Gastrocnemius medialis (tissue), 4 donors: ENCODE results near the gene TSPAN16. TPM values are rescaled to one million over a fixed set of nuclear protein-coding genes. Genes with fewer than 3 reads are reported as not detected.
A peak's percentile ranks its signal among the peaks of the same experiment; 100 is the strongest.

ENCODE experiments used
- ATAC-seq, 2 donors: fragments of 150-250 bp; one replicate each; pipeline ENCODE4 v1.9.1; 2016
- DNase-seq, 2 donors: peaks; one replicate each; pipeline ENCODE4 v3.0.0-alpha.2; 2019
- H3K27ac ChIP-seq, 4 donors: fragments of 200-600 bp; sonication (generic); 1 replicate in 1 of 4; 2 replicates in 3 of 4; pipeline ENCODE4 v1.5.1; 2016 to 2018; ENCODE audit warnings: mild to moderate bottlenecking in 2 of 4, moderate library complexity in 1 of 4
- H3K27me3 ChIP-seq, 3 donors: fragments of 200-600 bp; sonication (generic) in 2 of 3; 1 replicate in 1 of 3; 2 replicates in 2 of 3; pipeline versions ENCODE4 v1.5.1 to v1.6.0; 2016 to 2019; ENCODE audit warnings: mild to moderate bottlenecking in 1 of 3, moderate library complexity in 1 of 3
- H3K36me3 ChIP-seq, 2 donors: fragments of 200-600 bp; sonication (generic) in 1 of 2; one replicate each; pipeline ENCODE4 v1.5.1; 2017 to 2018
- H3K4me1 ChIP-seq, 2 donors: fragments of 200-600 bp; sonication (generic) in 1 of 2; one replicate each; pipeline ENCODE4 v1.5.1; 2016 to 2017; ENCODE audit warnings: mild to moderate bottlenecking in 2 of 2
- H3K4me3 ChIP-seq, 4 donors: fragments of 200-600 bp; sonication (generic) in 3 of 4; 1 replicate in 1 of 4; 2 replicates in 3 of 4; pipeline ENCODE4 v1.5.1; 2016 to 2019; ENCODE audit warnings: mild to moderate bottlenecking in 2 of 4
- H3K9me3 ChIP-seq, 3 donors: fragments of 200-600 bp; sonication (generic) in 2 of 3; 1 replicate in 1 of 3; 2 replicates in 2 of 3; pipeline ENCODE4 v1.5.1; 2016 to 2019
- CTCF ChIP-seq, 5 experiments: fragments of 450-650 bp in 3 of 5; fragments of 200-600 bp in 2 of 5; sonication (generic) in 2 of 5; IDR thresholded peaks in 4 of 5; conservative IDR thresholded peaks in 1 of 5; 1 replicate in 4 of 5; 2 replicates in 1 of 5; pipeline ENCODE4 v1.5.1; 2016 to 2019; ENCODE audit warnings: antibody characterized with exemption in 5 of 5, mild to moderate bottlenecking in 3 of 5, moderate library complexity in 3 of 5
- POLR2A ChIP-seq, 2 donors: fragments of 450-650 bp; IDR thresholded peaks; one replicate each; pipeline ENCODE4 v1.6.1; 2017; ENCODE audit warnings: antibody characterized with exemption in 2 of 2, mild to moderate bottlenecking in 2 of 2, moderate library complexity in 2 of 2
- in situ Hi-C, 4 donors: fragments of 200-750 bp; cut with MboI; loops; one replicate each; pipeline versions ENCODE4 v1.15.0 to v1.8.0; 2017; ENCODE audit warnings: low sequenced_read_pairs in 4 of 4
- intact Hi-C: fragments of 100-400 bp; cut with DNase I; formaldehyde crosslinking; loops from one replicate; pipeline ENCODE4 v1.15.1; 2023; ENCODE audit warnings: low total_unique reads
- total RNA-seq, 4 donors: library from RNA; depleted of rRNA; stranded (reverse); fragments of >200 nt; gene quantifications; one replicate each; pipeline versions ENCODE4 v1.1.0 to v1.2.3, GENCODE V29; 2016

The TSPAN16 gene
- total RNA-seq, 4 donors from 2014 or later: not detected

GRCh38 chr19:11355160-11356073 lies 59.5 kb downstream of the TSPAN16 start, which contains the start of gene PLPPR2:
TSS of gene PLPPR2 (plus strand) at chr19:11355432. CDS start at chr19:11357674, 2,242 bp downstream.
- DNase-seq: peak; percentile 80 to 87
- Histone ChIP-seq H3K4me3 (peak within 1 kb of the TSS; percentile 67 to 91 (median 78)), H3K9me3 (no peaks in the 10 kb centered on the region), H3K27me3 (no peaks in the 10 kb centered on the region), H3K36me3 (peaks cover 0 to 6% of the 10 kb centered on the region in 2 donors), H3K27ac (peak within 1 kb of the TSS; percentile 74 to 83 (median 78)), H3K4me1 (peaks cover 0 to 7% of the 10 kb centered on the region in 2 donors)
- intact Hi-C loops: no loop called here
- TF ChIP-seq CTCF (IDR thresholded peaks at IDR 0.05 in 4 of 5, conservative IDR thresholded peaks at IDR 0.05 in 1 of 5) (no peak), POLR2A (IDR thresholded peaks at IDR 0.05) (peak; percentile 67 to 68)
- in situ Hi-C loops: no loop called here
- ATAC-seq: peak; percentile 93 to 95

GRCh38 chr19:11356074-11356397 lies 60.1 kb downstream of the TSPAN16 start:
- Histone ChIP-seq H3K4me3 (peak overlapping the region; percentile 67 to 91 (median 78)), H3K36me3 (peaks cover 0 to 6% of the 10 kb centered on the region in 2 donors), H3K27ac (peak overlapping the region in 1 of 4 donors; percentile 76), H3K4me1 (peaks cover 0 to 7% of the 10 kb centered on the region in 2 donors), H3K27me3 (no peaks in the 10 kb centered on the region), H3K9me3 (no peaks in the 10 kb centered on the region)
- in situ Hi-C loops: no loop called here
- no peak for ATAC-seq
- DNase-seq: no peak
- TF ChIP-seq CTCF (IDR thresholded peaks at IDR 0.05 in 4 of 5, conservative IDR thresholded peaks at IDR 0.05 in 1 of 5) (no peak), POLR2A (IDR thresholded peaks at IDR 0.05) (no peak)
- intact Hi-C loops: no loop called here

- TF ChIP-seq POLR2A (IDR thresholded peaks at IDR 0.05) (no peak), CTCF (IDR thresholded peaks at IDR 0.05 in 4 of 5, conservative IDR thresholded peaks at IDR 0.05 in 1 of 5) (no peak)
- in situ Hi-C loops: no loop called here
- Histone ChIP-seq H3K27me3 (no peaks in the 10 kb centered on the region), H3K4me3 (no peak overlapping the region), H3K36me3 (peaks cover 0 to 7% of the 10 kb centered on the region in 2 donors), H3K4me1 (peaks cover 0 to 7% of the 10 kb centered on the region in 2 donors), H3K9me3 (no peaks in the 10 kb centered on the region), H3K27ac (no peak overlapping the region)
- DNase-seq: no peak
- intact Hi-C loops: no loop called here
- no peak for ATAC-seq
Measured at GRCh38 chr19:11356676-11357550, 61.0 kb downstream of the TSPAN16 start.

GRCh38 chr19:11359421-11359820 lies 63.5 kb downstream of the TSPAN16 start:
- no peak for DNase-seq
- Histone ChIP-seq H3K4me1 (peaks cover 0 to 7% of the 10 kb centered on the region in 2 donors), H3K9me3 (no peaks in the 10 kb centered on the region), H3K4me3 (no peak overlapping the region), H3K27me3 (no peaks in the 10 kb centered on the region), H3K36me3 (peaks cover 0 to 26% of the 10 kb centered on the region in 2 donors), H3K27ac (no peak overlapping the region)
- ATAC-seq: no peak
- TF ChIP-seq CTCF (IDR thresholded peaks at IDR 0.05 in 4 of 5, conservative IDR thresholded peaks at IDR 0.05 in 1 of 5) (no peak), POLR2A (IDR thresholded peaks at IDR 0.05) (no peak)
- in situ Hi-C loops: no loop called here
- intact Hi-C loops: no loop called here
